GM19035 (cell line): ENCODE data around the gene NIT2.
A peak's percentile ranks its signal among the peaks of the same experiment; 100 is the strongest.

Experiments used
- ATAC-seq: cut with Tn5 transposase; IDR thresholded peaks from one replicate; pipeline ENCODE4 v1.9.1; 2021; ENCODE audit not compliant: unreplicated experiment

Gene NIT2

GRCh38 chr3:100395679-100396431, 61.3 kb downstream of the NIT2 start:
- ATAC-seq: no peak

- ATAC-seq: no peak
Observed at GRCh38 chr3:100396967-100397366, 62.4 kb downstream of the NIT2 start.

- ATAC-seq: no peak
Observed at GRCh38 chr3:100399341-100400071, 64.9 kb downstream of the NIT2 start.

- ATAC-seq: peak; percentile 8
Observed at GRCh38 chr3:100400419-100400779, 65.8 kb downstream of the NIT2 start.

- peak; percentile 89 for ATAC-seq
Observed at GRCh38 chr3:100400780-100401673, 66.5 kb downstream of the NIT2 start, which contains the start of the genes LNP1 and TOMM70. Gene LNP1 (plus strand): TSS chr3:100401539. CDS start chr3:100429730, 28,191 bp downstream. Gene TOMM70 (minus strand): TSS chr3:100401089. CDS start chr3:100400949, 140 bp downstream.

GRCh38 chr3:100401674-100402041, 67.1 kb downstream of the NIT2 start:
- ATAC-seq: peak; percentile 14

GRCh38 chr3:100402256-100402655, 67.7 kb downstream of the NIT2 start:
- no peak for ATAC-seq

- no peak for ATAC-seq
Observed at GRCh38 chr3:100402891-100403290, 68.3 kb downstream of the NIT2 start.

- no peak for ATAC-seq
Observed at GRCh38 chr3:100403362-100404249, 69.0 kb downstream of the NIT2 start.

GRCh38 chr3:100404250-100404548, 69.6 kb downstream of the NIT2 start:
- no peak for ATAC-seq

- ATAC-seq: no peak
Observed at GRCh38 chr3:100407164-100407563, 72.6 kb downstream of the NIT2 start.

GRCh38 chr3:100407977-100408532, 73.5 kb downstream of the NIT2 start:
- ATAC-seq: no peak
